ENCODE results near the gene EPHB3. TPM values are rescaled to one million over a fixed set of nuclear protein-coding genes. Genes with fewer than 3 reads are reported as not detected.

The EPHB3 gene
- total RNA-seq = 10 to 100 TPM; 40.1 to 64.2 TPM

- H3K9me3 ChIP-seq = no peaks in the 10 kb centered on the region
- peaks cover 15% of the 10 kb centered on the region for H3K4me1 ChIP-seq
- H3K27me3 ChIP-seq = no peaks in the 10 kb centered on the region
- peak within 1 kb of the TSS; percentile 78 for H3K4me3 ChIP-seq
- H3K36me3 ChIP-seq = no peaks in the 10 kb centered on the region
- peak; percentile 93 for TF ChIP-seq CTCF (IDR thresholded peaks at IDR 0.05)
- peak within 1 kb of the TSS; percentile 36 for H3K27ac ChIP-seq
- intact Hi-C loops (cut with DNase I) = no loop called here
- H3K9ac ChIP-seq (ENCODE audit: low read depth in 2 of 2, low read length in 2 of 2) = peak within 1 kb of the TSS; percentile 77 to 83
- DNase-seq = peak; percentile 100
Observed at GRCh38 chr3:184561061-184561912, at the start of gene EPHB3. EPHB3 (plus strand) TSS chr3:184561785; CDS start chr3:184562236, 451 bp downstream.

- no peak overlapping the region for H3K27ac ChIP-seq
- no peak overlapping the region for H3K4me3 ChIP-seq
- H3K4me1 ChIP-seq = no peaks in the 10 kb centered on the region
- no peak for TF ChIP-seq CTCF (IDR thresholded peaks at IDR 0.05)
- H3K9me3 ChIP-seq = no peaks in the 10 kb centered on the region
- intact Hi-C loops (cut with DNase I) = loop anchor here (5.0 kb wide), 1 partner anchor 95 kb away; no protein-coding TSS in a partner anchor
- peak; percentile 3 for DNase-seq
- H3K36me3 ChIP-seq = no peaks in the 10 kb centered on the region
- H3K9ac ChIP-seq (ENCODE audit: low read depth in 2 of 2, low read length in 2 of 2) = no peak overlapping the region
- no peaks in the 10 kb centered on the region for H3K27me3 ChIP-seq
Observed at GRCh38 chr3:184512621-184513020, 49.0 kb upstream of the EPHB3 start.

GRCh38 chr3:184513276-184514170 lies 48.1 kb upstream of the EPHB3 start:
- Histone ChIP-seq H3K4me1 (no peaks in the 10 kb centered on the region), H3K9me3 (no peaks in the 10 kb centered on the region), H3K27me3 (peaks cover 3% of the 10 kb centered on the region), H3K36me3 (no peaks in the 10 kb centered on the region), H3K4me3 (peak overlapping the region; percentile 38), H3K9ac (ENCODE audit: low read depth in 2 of 2, low read length in 2 of 2) (peak overlapping the region in 1 of 2 donors; percentile 58), H3K27ac (no peak overlapping the region)
- DNase-seq = peak; percentile 89
- peak; percentile 72 for TF ChIP-seq CTCF (IDR thresholded peaks at IDR 0.05)
- intact Hi-C loops (cut with DNase I) = loop anchor here (2.0 to 5.0 kb wide), 2 partner anchors 96 to 143 kb away; no protein-coding TSS in a partner anchor

- intact Hi-C loops (cut with DNase I) = loop anchor here (2.0 to 5.0 kb wide), 2 partner anchors 97 to 143 kb away; no protein-coding TSS in a partner anchor
- H3K4me3 ChIP-seq = peak overlapping the region; percentile 38
- H3K9me3 ChIP-seq = no peaks in the 10 kb centered on the region
- no peaks in the 10 kb centered on the region for H3K4me1 ChIP-seq
- peak; percentile 12 for DNase-seq
- H3K9ac ChIP-seq (ENCODE audit: low read depth in 2 of 2, low read length in 2 of 2) = peak overlapping the region in 1 of 2 donors; percentile 48
- H3K27ac ChIP-seq = no peak overlapping the region
- H3K27me3 ChIP-seq = peaks cover 3% of the 10 kb centered on the region
- H3K36me3 ChIP-seq = no peaks in the 10 kb centered on the region
- no peak for TF ChIP-seq CTCF (IDR thresholded peaks at IDR 0.05)
Observed at GRCh38 chr3:184514171-184514490, 47.5 kb upstream of the EPHB3 start.

- peak; percentile 40 for DNase-seq
Observed at GRCh38 chr3:184523825-184524615, 37.6 kb upstream of the EPHB3 start.

More at GRCh38 chr3:184523825-184524615, 37.6 kb upstream of the EPHB3 start:
- H3K9ac ChIP-seq (ENCODE audit: low read depth in 2 of 2, low read length in 2 of 2) = no peak overlapping the region
- H3K27ac ChIP-seq = no peak overlapping the region
- peaks cover 18% of the 10 kb centered on the region for H3K27me3 ChIP-seq
- no peak for TF ChIP-seq CTCF (IDR thresholded peaks at IDR 0.05)
- no peak overlapping the region for H3K4me3 ChIP-seq
- intact Hi-C loops (cut with DNase I) = no loop called here
- H3K36me3 ChIP-seq = no peaks in the 10 kb centered on the region
- no peaks in the 10 kb centered on the region for H3K9me3 ChIP-seq
- H3K4me1 ChIP-seq = no peaks in the 10 kb centered on the region
